Cardiac muscle cell (in vitro differentiated cells and primary cell): ENCODE data around the gene SPTB. TPM values are rescaled to one million over a fixed set of nuclear protein-coding genes. Genes with fewer than 3 reads are reported as not detected.

Experiments
- DNase-seq, 2 donors: peaks; one replicate each; pipeline versions ENCODE4 v3.0.0 to v3.0.0-alpha.2; 2010 to 2017; ENCODE audit warnings: low read depth in 1 of 2, low spot score in 1 of 2
- H3K27ac ChIP-seq: fragments of 200-600 bp; sonication (generic); 2 replicates; pipeline ENCODE4 v1.5.1; 2016
- H3K27me3 ChIP-seq: fragments of 200-600 bp; sonication (generic); 2 replicates; pipeline ENCODE4 v1.6.0; 2016; ENCODE audit warnings: control low read depth
- H3K36me3 ChIP-seq: fragments of 200-600 bp; sonication (generic); 2 replicates; pipeline ENCODE4 v1.5.1; 2016; ENCODE audit warnings: control low read depth
- H3K4me1 ChIP-seq: fragments of 200-600 bp; sonication (generic); 2 replicates; pipeline ENCODE4 v1.8.1; 2017; ENCODE audit warnings: low read depth, mild to moderate bottlenecking, mixed run types
- H3K4me3 ChIP-seq: fragments of 200-600 bp; sonication (generic); 2 replicates; pipeline ENCODE4 v1.5.1; 2016; ENCODE audit warnings: mild to moderate bottlenecking
- H3K9me3 ChIP-seq: fragments of 200-600 bp; sonication (generic); 2 replicates; pipeline ENCODE4 v1.5.1; 2017; ENCODE audit warnings: low read depth, mild to moderate bottlenecking, control low read depth
- polyA plus RNA-seq: library from polyadenylated mRNA; unstranded; fragments of >200 nt; fragmentation: Nextera tagmentation; extraction: Ambion mirVana; gene quantifications from 2 replicates; pipeline ENCODE4 v1.2.1, GENCODE V29; 2016
- total RNA-seq: library from RNA; depleted of rRNA; stranded (reverse); fragments of >200 nt; gene quantifications from 2 replicates; pipeline ENCODE4 v1.2.3, GENCODE V29; 2016
- TF ChIP-seq, protein P1 (sequence below): IDR thresholded peaks from 2 replicates; pipeline ENCODE4 v1.5.1; 2012; ENCODE audit warnings: low read depth, mild to moderate bottlenecking, low read length

SPTB gene
- total and polyA plus RNA-seq, 2 experiments from 2014 or later = 9.2 to 9.9 TPM

DNA sequence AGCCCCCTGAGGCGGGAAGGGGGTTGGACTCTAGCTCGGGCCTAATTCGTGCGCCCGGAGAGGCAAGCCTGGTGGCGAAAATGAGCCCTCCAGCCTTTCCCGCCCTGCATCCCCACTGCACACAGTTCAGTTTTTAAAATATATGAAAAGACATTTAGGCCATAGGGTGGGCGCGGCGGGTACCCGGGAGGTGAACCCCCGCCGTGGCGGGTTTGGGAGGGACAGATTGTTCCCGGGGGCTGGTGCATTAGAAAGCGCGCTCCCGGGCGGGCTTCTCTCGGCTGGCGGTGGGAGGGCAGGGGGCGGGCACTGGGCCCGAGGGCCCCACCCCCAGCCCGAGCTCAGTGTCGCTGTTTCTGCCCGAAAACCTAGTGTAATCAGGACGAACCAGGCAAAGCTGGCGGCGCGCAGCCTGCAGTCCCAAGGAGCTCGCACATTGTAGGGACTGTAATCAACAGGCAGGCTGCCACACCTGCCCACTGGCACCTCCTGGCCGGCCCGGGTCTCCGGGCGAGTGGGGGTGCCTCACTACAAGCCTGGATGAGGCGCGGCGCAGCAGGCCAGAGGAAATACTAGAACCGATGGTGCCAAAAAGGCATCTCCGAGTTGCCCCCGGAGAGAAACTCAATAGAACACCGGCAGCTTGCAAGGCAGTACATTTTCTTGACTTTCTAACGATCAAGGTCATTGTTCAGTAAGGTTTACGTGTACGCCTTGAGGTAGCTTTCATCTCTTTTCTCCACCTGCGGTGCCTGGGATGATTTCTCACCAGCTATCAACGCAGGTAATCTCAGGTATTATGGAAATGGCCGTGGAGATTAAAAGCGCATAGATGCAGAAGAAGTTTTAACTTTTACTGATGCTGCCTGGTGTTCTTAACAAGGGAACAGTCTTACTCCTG is 764 bp upstream of the SPTB start:
- Histone ChIP-seq H3K4me3 (peak overlapping the region; percentile 73), H3K27ac (no peak overlapping the region), H3K9me3 (no peaks in the 10 kb centered on the region), H3K36me3 (no peaks in the 10 kb centered on the region), H3K27me3 (peaks cover 88% of the 10 kb centered on the region), H3K4me1 (no peaks in the 10 kb centered on the region)
- peak; percentile 2 to 69 for DNase-seq
- TF ChIP-seq, protein P1, sequence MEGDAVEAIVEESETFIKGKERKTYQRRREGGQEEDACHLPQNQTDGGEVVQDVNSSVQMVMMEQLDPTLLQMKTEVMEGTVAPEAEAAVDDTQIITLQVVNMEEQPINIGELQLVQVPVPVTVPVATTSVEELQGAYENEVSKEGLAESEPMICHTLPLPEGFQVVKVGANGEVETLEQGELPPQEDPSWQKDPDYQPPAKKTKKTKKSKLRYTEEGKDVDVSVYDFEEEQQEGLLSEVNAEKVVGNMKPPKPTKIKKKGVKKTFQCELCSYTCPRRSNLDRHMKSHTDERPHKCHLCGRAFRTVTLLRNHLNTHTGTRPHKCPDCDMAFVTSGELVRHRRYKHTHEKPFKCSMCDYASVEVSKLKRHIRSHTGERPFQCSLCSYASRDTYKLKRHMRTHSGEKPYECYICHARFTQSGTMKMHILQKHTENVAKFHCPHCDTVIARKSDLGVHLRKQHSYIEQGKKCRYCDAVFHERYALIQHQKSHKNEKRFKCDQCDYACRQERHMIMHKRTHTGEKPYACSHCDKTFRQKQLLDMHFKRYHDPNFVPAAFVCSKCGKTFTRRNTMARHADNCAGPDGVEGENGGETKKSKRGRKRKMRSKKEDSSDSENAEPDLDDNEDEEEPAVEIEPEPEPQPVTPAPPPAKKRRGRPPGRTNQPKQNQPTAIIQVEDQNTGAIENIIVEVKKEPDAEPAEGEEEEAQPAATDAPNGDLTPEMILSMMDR = no peak

DNA sequence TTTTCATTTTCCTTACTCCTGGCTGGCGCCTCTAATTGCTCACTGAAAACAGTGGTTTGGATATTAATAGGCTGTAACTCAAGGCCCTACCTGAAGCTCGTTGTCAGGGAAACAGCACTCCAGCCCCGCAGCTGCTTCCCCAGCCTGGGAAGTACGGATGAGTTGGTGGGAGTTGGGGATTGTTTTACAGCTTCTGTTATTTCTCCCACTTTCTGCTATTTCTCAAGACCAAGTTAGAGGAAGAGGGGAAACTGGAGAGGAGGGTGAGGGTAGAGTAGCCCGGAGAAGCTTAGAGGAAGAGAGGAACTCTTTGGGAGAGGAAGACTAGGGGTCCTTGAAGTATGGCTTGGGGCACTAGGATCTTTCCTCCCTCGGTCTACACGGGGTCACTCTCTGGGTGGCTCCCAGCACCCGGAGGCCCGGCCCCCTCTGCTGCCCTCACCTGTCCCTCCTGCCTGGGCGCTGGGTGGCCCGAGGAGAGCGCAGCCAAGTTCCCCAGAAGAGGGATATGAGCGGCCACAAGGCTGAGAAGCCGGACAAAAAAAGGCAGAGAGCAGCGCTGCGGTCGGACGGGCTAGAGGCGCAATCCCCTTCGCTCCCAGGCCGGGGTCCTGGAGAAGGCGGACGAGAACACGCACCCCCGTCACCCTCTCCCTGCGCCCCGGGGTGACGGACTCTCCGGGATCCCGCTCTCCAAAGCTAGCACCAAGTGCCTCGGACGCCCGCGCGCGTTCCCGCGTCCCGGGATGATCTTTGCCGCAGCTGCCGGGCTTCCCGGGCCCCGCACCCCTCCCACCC is 671 bp downstream of the SPTB start:
- Histone ChIP-seq H3K4me3 (peak overlapping the region; percentile 73), H3K27ac (no peak overlapping the region), H3K9me3 (no peaks in the 10 kb centered on the region), H3K4me1 (no peaks in the 10 kb centered on the region), H3K36me3 (no peaks in the 10 kb centered on the region), H3K27me3 (peaks cover 84% of the 10 kb centered on the region)
- DNase-seq = peak in 1 of 2 donors; percentile 43
- TF ChIP-seq, protein P1 = no peak

DNA sequence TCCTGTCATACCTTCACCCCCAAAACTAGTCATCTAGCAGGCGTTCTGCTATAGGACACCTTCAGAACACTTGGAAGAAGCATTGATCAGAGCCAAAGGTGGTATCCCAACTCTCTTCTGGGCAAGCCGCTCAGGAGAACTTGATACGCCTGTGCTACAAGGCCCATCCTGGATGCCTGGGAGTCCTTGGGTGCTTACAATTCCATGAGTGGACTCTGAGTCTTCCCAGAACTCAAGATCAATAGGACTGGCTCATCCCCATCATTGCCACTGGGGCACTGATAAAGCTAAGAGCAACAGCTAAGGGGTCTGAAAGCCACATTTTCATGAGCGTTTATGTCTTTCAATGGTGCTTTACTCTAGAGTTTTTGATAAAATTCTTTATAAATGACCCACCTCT is 1.9 kb downstream of the SPTB start:
- TF ChIP-seq, protein P1 = no peak
- no peaks in the 10 kb centered on the region for H3K36me3 ChIP-seq
- H3K27me3 ChIP-seq = peaks cover 72% of the 10 kb centered on the region
- DNase-seq = no peak
- H3K27ac ChIP-seq = no peak overlapping the region
- H3K4me3 ChIP-seq = no peak overlapping the region
- H3K9me3 ChIP-seq = no peaks in the 10 kb centered on the region
- H3K4me1 ChIP-seq = no peaks in the 10 kb centered on the region

DNA sequence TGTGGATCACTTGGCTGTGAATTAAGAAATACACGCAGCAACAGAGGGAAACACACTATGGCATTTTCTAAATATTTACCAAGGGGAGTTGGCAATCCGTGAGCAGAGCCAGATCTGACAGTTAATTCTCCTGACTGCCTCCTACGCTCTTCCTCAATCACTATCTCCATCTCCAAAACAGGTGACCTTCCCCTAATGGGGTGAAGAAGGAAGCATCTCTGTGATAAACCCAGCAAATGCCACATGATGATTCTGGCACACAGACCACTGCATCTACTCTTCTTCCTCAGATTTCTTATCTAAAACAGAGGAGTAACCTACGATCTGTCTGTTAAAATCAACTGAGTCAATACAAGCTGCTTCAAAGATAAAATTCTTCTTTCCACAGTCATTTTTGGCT is 4.4 kb downstream of the SPTB start:
- TF ChIP-seq, protein P1 = no peak
- no peak overlapping the region for H3K27ac ChIP-seq
- no peaks in the 10 kb centered on the region for H3K4me1 ChIP-seq
- H3K9me3 ChIP-seq = no peaks in the 10 kb centered on the region
- DNase-seq = no peak
- H3K27me3 ChIP-seq = peaks cover 48% of the 10 kb centered on the region
- H3K36me3 ChIP-seq = no peaks in the 10 kb centered on the region
- no peak overlapping the region for H3K4me3 ChIP-seq

DNA sequence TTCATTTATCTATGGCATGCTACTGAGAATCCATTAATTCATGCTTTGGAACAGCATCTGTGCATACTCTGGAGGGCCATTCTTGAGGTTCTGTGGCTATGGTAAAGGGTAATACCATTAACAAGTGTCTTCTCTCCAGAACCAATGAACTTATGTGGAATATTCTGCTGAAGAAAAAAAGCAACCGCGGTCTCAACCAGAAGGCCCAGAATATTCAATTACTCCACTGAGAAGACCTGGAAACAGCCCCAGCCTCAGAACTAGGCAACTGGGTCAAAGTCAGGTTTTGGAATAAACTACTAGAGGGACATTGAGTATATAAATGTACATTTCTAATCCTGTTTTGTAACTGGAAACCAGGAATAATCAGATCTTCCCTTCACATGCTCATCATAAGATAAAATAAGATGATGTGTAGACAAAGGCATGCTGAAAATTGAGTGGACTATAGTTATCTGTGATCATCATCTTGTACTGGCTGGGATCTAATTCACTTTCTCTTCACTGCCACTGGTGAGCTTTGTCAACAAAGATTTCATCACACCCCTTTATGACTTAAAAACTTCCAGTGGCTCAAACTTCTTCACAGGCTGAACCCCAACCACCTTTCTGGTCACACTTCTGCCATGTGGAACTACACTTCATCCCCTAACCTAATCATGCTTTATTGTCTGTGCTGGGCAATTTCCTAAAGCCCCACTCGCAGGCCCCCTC is 6.0 kb downstream of the SPTB start:
- DNase-seq = no peak
- H3K36me3 ChIP-seq = no peaks in the 10 kb centered on the region
- no peak overlapping the region for H3K4me3 ChIP-seq
- H3K27me3 ChIP-seq = peaks cover 39% of the 10 kb centered on the region
- H3K4me1 ChIP-seq = no peaks in the 10 kb centered on the region
- no peak overlapping the region for H3K27ac ChIP-seq
- TF ChIP-seq, protein P1 = no peak
- H3K9me3 ChIP-seq = no peaks in the 10 kb centered on the region
